Neural progenitor cell (in vitro differentiated cells): ENCODE results near the gene SON. TPM values are rescaled to one million over a fixed set of nuclear protein-coding genes. Genes with fewer than 3 reads are reported as not detected.

Experiments used
- DNase-seq: peaks from one replicate; pipeline ENCODE4 v3.0.0-alpha.2; 2016; ENCODE audit warnings: low spot score
- H2AFZ ChIP-seq: fragments of 200-600 bp; sonication (generic); replicated peaks from 2 replicates; pipeline ENCODE4 v1.6.1; 2016; ENCODE audit warnings: antibody characterized with exemption
- H3F3A ChIP-seq: fragments of 200-600 bp; sonication (generic); 2 replicates; pipeline ENCODE4 v1.6.1; 2016; ENCODE audit warnings: antibody characterized with exemption, low read depth
- H3K27ac ChIP-seq: fragments of 200-600 bp; sonication (generic); 2 replicates; pipeline ENCODE4 v1.5.1; 2016; ENCODE audit warnings: mild to moderate bottlenecking
- H3K27me3 ChIP-seq: fragments of 200-600 bp; sonication (generic); 2 replicates; pipeline ENCODE4 v1.6.1; 2016; ENCODE audit warnings: mild to moderate bottlenecking, moderate library complexity
- H3K36me3 ChIP-seq: fragments of 200-600 bp; sonication (generic); 2 replicates; pipeline ENCODE4 v1.5.1; 2016
- H3K4me1 ChIP-seq: fragments of 200-600 bp; sonication (generic); 2 replicates; pipeline ENCODE4 v1.6.1; 2016; ENCODE audit warnings: mixed run types
- H3K4me2 ChIP-seq: fragments of 200-600 bp; sonication (generic); 2 replicates; pipeline ENCODE4 v1.6.1; 2016
- H3K4me3 ChIP-seq: fragments of 200-600 bp; sonication (generic); 2 replicates; pipeline ENCODE4 v1.5.1; 2016
- H3K79me2 ChIP-seq: fragments of 200-600 bp; sonication (generic); 2 replicates; pipeline ENCODE4 v1.6.1; 2016; ENCODE audit warnings: low read depth
- H3K9ac ChIP-seq: fragments of 200-600 bp; sonication (generic); 2 replicates; pipeline ENCODE4 v1.6.1; 2016
- H3K9me3 ChIP-seq: fragments of 200-600 bp; sonication (generic); 2 replicates; pipeline ENCODE4 v1.5.1; 2016; ENCODE audit warnings: low read depth
- H4K20me1 ChIP-seq: fragments of 200-600 bp; sonication (generic); 2 replicates; pipeline ENCODE4 v1.6.1; 2016; ENCODE audit warnings: low read depth
- H3K27ac Mint-ChIP-seq: 3 replicates; pipeline ENCODE4 v1.8.0; 2021; ENCODE audit warnings: mixed read lengths
- H3K27me3 Mint-ChIP-seq: 2 replicates; pipeline ENCODE4 v1.8.0; 2022; ENCODE audit warnings: low read depth, mild to moderate bottlenecking, inconsistent platforms, moderate library complexity, mixed read lengths; ENCODE audit not compliant: insufficient read depth
- H3K36me3 Mint-ChIP-seq: 3 replicates; pipeline ENCODE4 v1.8.0; 2021; ENCODE audit warnings: mixed read lengths
- H3K4me1 Mint-ChIP-seq: 3 replicates; pipeline ENCODE4 v1.8.0; 2021; ENCODE audit warnings: mixed read lengths
- H3K4me3 Mint-ChIP-seq: 3 replicates; pipeline ENCODE4 v1.8.0; 2021; ENCODE audit warnings: mild to moderate bottlenecking, moderate library complexity, mixed read lengths
- H3K9me3 Mint-ChIP-seq: 3 replicates; pipeline ENCODE4 v1.8.0; 2020; ENCODE audit warnings: mixed read lengths
- EZH2 ChIP-seq: fragments of 200-600 bp; sonication (generic); IDR thresholded peaks from 2 replicates; pipeline ENCODE4 v1.6.1; 2017; ENCODE audit warnings: antibody characterized with exemption, mild to moderate bottlenecking, moderate library complexity
- EZH2phosphoT487 ChIP-seq: fragments of 200-600 bp; sonication (generic); IDR thresholded peaks from 2 replicates; pipeline ENCODE4 v1.6.1; 2017; ENCODE audit warnings: antibody characterized with exemption
- total RNA-seq: library from RNA; depleted of rRNA; stranded (reverse); fragments of >200 nt; gene quantifications from 2 replicates; pipeline ENCODE4 v1.2.3, GENCODE V29; 2015; ENCODE audit warnings: low replicate concordance
- TF ChIP-seq, protein P1 (sequence below): fragments of 200-600 bp; sonication (generic); IDR thresholded peaks from 2 replicates; pipeline ENCODE4 v1.5.1; 2017; ENCODE audit warnings: antibody characterized with exemption, mild to moderate bottlenecking

SON gene
- total RNA-seq, 1 donor from 2014 or later, result 200 TPM

DNA sequence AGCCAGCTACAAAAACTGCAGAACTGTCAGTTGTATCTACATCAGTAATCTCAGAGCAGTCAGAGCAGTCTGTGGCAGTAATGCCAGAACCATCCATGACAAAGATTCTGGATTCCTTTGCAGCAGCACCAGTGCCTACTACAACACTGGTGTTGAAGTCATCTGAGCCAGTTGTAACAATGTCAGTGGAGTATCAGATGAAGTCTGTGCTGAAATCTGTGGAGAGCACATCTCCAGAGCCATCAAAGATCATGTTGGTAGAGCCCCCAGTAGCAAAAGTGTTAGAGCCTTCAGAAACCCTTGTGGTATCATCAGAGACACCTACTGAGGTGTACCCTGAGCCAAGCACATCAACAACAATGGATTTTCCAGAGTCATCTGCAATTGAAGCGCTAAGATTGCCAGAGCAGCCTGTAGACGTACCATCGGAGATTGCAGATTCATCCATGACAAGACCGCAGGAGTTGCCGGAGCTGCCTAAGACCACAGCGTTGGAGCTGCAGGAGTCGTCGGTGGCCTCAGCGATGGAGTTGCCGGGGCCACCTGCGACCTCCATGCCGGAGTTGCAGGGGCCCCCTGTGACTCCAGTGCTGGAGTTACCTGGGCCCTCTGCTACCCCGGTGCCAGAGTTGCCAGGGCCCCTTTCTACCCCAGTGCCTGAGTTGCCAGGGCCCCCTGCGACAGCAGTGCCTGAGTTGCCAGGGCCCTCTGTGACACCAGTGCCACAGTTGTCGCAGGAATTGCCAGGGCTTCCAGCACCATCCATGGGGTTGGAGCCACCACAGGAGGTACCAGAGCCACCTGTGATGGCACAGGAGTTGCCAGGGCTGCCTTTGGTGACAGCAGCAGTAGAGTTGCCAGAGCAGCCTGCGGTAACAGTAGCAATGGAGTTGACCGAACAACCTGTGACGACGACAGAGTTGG, 7.3 kb downstream of the SON start:
- Histone ChIP-seq H3K27ac (no peak overlapping the region), H3K9me3 (no peaks in the 10 kb centered on the region), H3K9ac (no peak overlapping the region), H3K4me1 (peaks cover 9% of the 10 kb centered on the region), H3K36me3 (peaks cover 21% of the 10 kb centered on the region), H3F3A (peaks cover 15% of the 10 kb centered on the region), H3K4me2 (no peak overlapping the region), H3K79me2 (peaks cover 100% of the 10 kb centered on the region), H3K27me3 (no peaks in the 10 kb centered on the region), H3K4me3 (no peak overlapping the region), H4K20me1 (peaks cover 93% of the 10 kb centered on the region), H2AFZ (no peak overlapping the region)
- no peak for DNase-seq
- H3K4me3 Mint-ChIP-seq, result no peak overlapping the region
- H3K4me1 Mint-ChIP-seq, result peaks cover 7% of the 10 kb centered on the region
- peaks cover 2% of the 10 kb centered on the region for H3K27me3 Mint-ChIP-seq
- H3K27ac Mint-ChIP-seq, result no peak overlapping the region
- peaks cover 56% of the 10 kb centered on the region for H3K36me3 Mint-ChIP-seq
- TF ChIP-seq EZH2phosphoT487 (no peak), EZH2 (no peak)
- TF ChIP-seq, protein P1, sequence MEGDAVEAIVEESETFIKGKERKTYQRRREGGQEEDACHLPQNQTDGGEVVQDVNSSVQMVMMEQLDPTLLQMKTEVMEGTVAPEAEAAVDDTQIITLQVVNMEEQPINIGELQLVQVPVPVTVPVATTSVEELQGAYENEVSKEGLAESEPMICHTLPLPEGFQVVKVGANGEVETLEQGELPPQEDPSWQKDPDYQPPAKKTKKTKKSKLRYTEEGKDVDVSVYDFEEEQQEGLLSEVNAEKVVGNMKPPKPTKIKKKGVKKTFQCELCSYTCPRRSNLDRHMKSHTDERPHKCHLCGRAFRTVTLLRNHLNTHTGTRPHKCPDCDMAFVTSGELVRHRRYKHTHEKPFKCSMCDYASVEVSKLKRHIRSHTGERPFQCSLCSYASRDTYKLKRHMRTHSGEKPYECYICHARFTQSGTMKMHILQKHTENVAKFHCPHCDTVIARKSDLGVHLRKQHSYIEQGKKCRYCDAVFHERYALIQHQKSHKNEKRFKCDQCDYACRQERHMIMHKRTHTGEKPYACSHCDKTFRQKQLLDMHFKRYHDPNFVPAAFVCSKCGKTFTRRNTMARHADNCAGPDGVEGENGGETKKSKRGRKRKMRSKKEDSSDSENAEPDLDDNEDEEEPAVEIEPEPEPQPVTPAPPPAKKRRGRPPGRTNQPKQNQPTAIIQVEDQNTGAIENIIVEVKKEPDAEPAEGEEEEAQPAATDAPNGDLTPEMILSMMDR, result no peak
- peaks cover 2% of the 10 kb centered on the region for H3K9me3 Mint-ChIP-seq

DNA sequence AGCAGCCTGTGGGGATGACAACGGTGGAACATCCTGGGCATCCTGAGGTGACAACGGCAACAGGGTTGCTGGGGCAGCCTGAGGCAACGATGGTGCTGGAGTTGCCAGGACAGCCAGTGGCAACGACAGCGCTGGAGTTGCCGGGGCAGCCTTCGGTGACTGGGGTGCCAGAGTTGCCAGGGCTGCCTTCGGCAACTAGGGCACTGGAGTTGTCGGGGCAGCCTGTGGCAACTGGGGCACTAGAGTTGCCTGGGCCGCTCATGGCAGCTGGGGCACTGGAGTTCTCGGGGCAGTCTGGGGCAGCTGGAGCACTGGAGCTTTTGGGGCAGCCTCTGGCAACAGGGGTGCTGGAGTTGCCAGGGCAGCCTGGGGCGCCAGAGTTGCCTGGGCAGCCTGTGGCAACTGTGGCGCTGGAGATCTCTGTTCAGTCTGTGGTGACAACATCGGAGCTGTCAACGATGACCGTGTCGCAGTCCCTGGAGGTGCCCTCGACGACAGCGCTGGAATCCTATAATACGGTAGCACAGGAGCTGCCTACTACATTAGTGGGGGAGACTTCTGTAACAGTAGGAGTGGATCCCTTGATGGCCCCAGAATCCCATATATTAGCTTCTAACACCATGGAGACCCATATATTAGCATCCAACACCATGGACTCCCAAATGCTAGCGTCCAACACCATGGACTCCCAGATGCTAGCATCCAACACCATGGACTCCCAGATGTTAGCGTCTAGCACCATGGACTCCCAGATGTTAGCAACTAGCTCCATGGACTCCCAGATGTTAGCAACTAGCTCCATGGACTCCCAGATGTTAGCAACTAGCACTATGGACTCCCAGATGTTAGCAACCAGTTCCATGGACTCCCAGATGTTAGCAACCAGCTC, 8.2 kb downstream of the SON start:
- no peak overlapping the region for H2AFZ ChIP-seq
- no peaks in the 10 kb centered on the region for H3K9me3 ChIP-seq
- H3K9me3 Mint-ChIP-seq, result peaks cover 2% of the 10 kb centered on the region
- H3K4me1 Mint-ChIP-seq, result no peaks in the 10 kb centered on the region
- TF ChIP-seq EZH2phosphoT487, result no peak
- TF ChIP-seq, protein P1, result no peak
- no peak for TF ChIP-seq EZH2
- no peak overlapping the region for H3K27ac Mint-ChIP-seq
- H3K79me2 ChIP-seq, result peaks cover 100% of the 10 kb centered on the region
- H3K9ac ChIP-seq, result no peak overlapping the region
- no peak overlapping the region for H3K4me3 ChIP-seq
- H3F3A ChIP-seq, result peaks cover 14% of the 10 kb centered on the region
- peaks cover 30% of the 10 kb centered on the region for H3K36me3 ChIP-seq
- no peaks in the 10 kb centered on the region for H3K27me3 ChIP-seq
- H3K27ac ChIP-seq, result no peak overlapping the region
- peaks cover 2% of the 10 kb centered on the region for H3K4me1 ChIP-seq
- peaks cover 93% of the 10 kb centered on the region for H4K20me1 ChIP-seq
- H3K4me3 Mint-ChIP-seq, result no peak overlapping the region
- no peak overlapping the region for H3K4me2 ChIP-seq
- H3K36me3 Mint-ChIP-seq, result peaks cover 63% of the 10 kb centered on the region
- peaks cover 2% of the 10 kb centered on the region for H3K27me3 Mint-ChIP-seq
- no peak for DNase-seq

DNA sequence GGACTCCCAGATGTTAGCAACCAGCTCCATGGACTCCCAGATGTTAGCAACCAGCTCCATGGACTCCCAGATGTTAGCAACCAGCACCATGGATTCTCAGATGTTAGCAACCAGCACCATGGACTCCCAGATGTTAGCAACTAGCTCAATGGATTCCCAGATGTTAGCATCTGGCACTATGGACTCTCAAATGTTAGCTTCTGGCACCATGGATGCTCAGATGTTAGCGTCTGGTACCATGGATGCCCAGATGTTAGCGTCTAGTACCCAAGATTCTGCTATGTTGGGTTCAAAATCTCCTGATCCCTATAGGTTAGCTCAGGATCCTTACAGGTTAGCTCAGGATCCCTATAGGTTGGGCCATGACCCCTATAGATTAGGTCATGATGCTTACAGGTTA, 8.8 kb downstream of the SON start:
- peaks cover 32% of the 10 kb centered on the region for H3K36me3 ChIP-seq
- no peak for DNase-seq
- H3F3A ChIP-seq, result peaks cover 7% of the 10 kb centered on the region
- H3K9me3 Mint-ChIP-seq, result peaks cover 2% of the 10 kb centered on the region
- H3K4me1 ChIP-seq, result peaks cover 2% of the 10 kb centered on the region
- H3K36me3 Mint-ChIP-seq, result peaks cover 66% of the 10 kb centered on the region
- H3K27me3 ChIP-seq, result no peaks in the 10 kb centered on the region
- peaks cover 93% of the 10 kb centered on the region for H4K20me1 ChIP-seq
- no peak overlapping the region for H3K9ac ChIP-seq
- H3K4me3 Mint-ChIP-seq, result no peak overlapping the region
- H3K4me3 ChIP-seq, result no peak overlapping the region
- peaks cover 2% of the 10 kb centered on the region for H3K4me1 Mint-ChIP-seq
- H3K27me3 Mint-ChIP-seq, result peaks cover 3% of the 10 kb centered on the region
- no peak overlapping the region for H3K4me2 ChIP-seq
- TF ChIP-seq EZH2 (no peak), EZH2phosphoT487 (no peak)
- TF ChIP-seq, protein P1, result no peak
- H2AFZ ChIP-seq, result no peak overlapping the region
- H3K27ac Mint-ChIP-seq, result no peak overlapping the region
- H3K9me3 ChIP-seq, result no peaks in the 10 kb centered on the region
- peaks cover 100% of the 10 kb centered on the region for H3K79me2 ChIP-seq
- H3K27ac ChIP-seq, result no peak overlapping the region
